Ramos (cell line): ENCODE measurements around the gene CSH2.
"Not testable (repeated sequence)": the region's sequence is repeated elsewhere in the genome, so short reads cannot be mapped to it uniquely, and the experiment has no call there.

ENCODE experiments used
- in situ Hi-C: fragments of 300-500 bp; cut with MboI; formaldehyde crosslinking; loops from one replicate; pipeline ENCODE4 v1.14.3; 2022; ENCODE audit warnings: low sequenced_read_pairs; ENCODE audit not compliant: unreplicated experiment

Gene CSH2

GRCh38 chr17:63898899-63899798, 25.7 kb upstream of the CSH2 start:
- in situ Hi-C loops: not testable (repeated sequence)

- in situ Hi-C loops: not testable (repeated sequence)
Measured at GRCh38 chr17:63896524-63897354, 23.3 kb upstream of the CSH2 start, which contains the start of gene CSH1. Gene CSH1, minus strand, starts transcription at chr17:63896574. Its CDS starts 63 bp downstream, at chr17:63896511.

DNA sequence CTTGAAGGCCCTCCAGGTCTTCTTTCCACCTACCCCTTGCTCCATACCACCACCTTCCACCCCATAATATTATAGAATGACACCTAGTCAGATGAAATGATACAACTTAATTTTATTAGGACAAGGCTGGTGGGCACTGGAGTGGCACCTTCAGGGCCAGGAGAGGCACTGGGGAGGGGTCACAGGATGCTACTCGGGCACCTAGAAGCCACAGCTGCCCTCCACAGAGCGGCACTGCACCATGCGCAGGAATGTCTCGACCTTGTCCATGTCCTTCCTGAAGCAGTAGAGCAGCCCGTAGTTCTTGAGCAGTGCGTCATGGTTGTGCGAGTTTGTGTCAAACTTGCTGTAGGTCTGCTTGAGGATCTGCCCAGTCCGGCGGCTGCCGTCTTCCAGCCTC, 21.3 kb upstream of the CSH2 start:
- in situ Hi-C loops: not testable (repeated sequence)

GRCh38 chr17:63894021-63894420, 20.5 kb upstream of the CSH2 start:
- in situ Hi-C loops: not testable (repeated sequence)

GRCh38 chr17:63892316-63893037, 19.0 kb upstream of the CSH2 start:
- in situ Hi-C loops: not testable (repeated sequence)

- in situ Hi-C loops: loop anchor here (10.0 kb wide), 1 partner anchor 396 kb away; no protein-coding TSS in a partner anchor
Measured at GRCh38 chr17:63889026-63889848, 15.8 kb upstream of the CSH2 start.

DNA sequence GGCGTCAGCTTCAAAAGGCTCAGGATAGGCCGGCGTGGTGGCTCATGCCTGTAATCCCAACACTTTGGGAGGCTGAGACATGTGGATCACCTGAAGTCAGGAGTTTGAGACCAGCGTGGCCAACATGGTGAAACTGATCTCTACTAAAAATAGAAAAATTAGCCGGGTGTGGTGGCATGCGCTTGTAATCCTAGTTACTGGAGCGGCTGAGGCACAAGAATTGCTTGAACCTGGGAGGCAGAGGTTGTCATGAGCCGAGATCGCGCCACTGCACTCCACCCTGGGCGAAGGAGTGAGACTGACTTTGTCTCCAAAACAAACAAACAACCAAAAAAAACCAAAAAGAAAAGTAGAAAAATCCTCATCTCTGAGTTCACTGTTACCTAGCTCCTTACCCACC, 11.6 kb upstream of the CSH2 start:
- in situ Hi-C loops: loop anchor here (10.0 kb wide), 1 partner anchor 400 kb away; no protein-coding TSS in a partner anchor

DNA sequence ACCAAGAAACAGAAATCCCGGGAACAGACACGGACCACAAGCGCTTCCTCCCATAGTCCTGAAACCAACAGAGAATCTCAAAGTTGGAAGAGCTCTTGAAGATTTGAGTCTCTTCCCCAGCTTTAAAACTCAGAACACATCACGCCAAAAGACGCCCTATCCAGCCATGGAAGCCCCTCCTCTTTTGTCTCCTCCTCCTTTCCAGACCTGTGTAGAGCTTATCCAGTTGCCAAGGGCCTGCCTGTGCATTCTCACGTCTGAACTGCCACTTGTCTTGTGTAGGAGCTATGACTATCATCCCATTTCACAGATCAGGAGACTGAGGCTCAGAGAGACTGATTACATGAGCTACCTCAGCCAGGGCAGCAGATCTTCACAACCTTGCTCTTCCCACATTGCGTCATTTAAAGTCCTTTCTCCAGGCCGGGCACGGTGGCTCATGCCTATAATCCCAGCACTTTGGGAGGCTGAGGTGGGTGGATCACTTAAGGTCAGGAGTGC, 9.2 kb upstream of the CSH2 start:
- in situ Hi-C loops: loop anchor here (10.0 kb wide), 1 partner anchor 402 kb away; no protein-coding TSS in a partner anchor

GRCh38 chr17:63881935-63882601, 8.6 kb upstream of the CSH2 start, which contains the start of gene GH2:
Gene GH2, minus strand, starts transcription at chr17:63881944. Its CDS starts 143 bp downstream, at chr17:63881801.
- in situ Hi-C loops: loop anchor here (10.0 kb wide), 1 partner anchor 403 kb away; no protein-coding TSS in a partner anchor

- in situ Hi-C loops: loop anchor here (10.0 kb wide), 1 partner anchor 403 kb away; no protein-coding TSS in a partner anchor
Measured at GRCh38 chr17:63881337-63881736, 7.9 kb upstream of the CSH2 start.

GRCh38 chr17:63880706-63881105, 7.2 kb upstream of the CSH2 start:
- in situ Hi-C loops: loop anchor here (10.0 kb wide), 1 partner anchor 404 kb away; no protein-coding TSS in a partner anchor

DNA sequence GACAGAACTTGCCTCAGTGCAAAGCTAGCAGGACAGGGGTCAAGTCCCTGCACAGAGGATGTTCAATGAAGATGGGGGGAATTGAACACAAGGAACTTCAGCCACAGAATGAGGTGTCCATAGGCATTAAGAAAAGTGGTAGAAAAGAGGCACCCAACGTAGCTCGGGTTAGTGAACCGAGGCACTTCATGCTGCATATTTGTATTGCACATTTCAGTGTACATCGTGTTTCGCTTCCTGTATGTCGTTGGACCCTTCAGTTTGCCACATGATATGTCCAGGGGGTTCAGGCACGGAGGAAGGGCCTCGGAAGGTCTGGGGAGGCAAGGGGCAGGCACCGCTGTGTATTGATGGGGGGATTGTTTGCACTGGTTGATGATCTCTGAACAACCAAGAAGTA, 4.9 kb upstream of the CSH2 start:
- in situ Hi-C loops: not testable (repeated sequence)

- in situ Hi-C loops: loop anchor here (25.0 kb wide), 1 partner anchor 437 kb away; the partner anchor contains the start of gene CYB561
Measured at GRCh38 chr17:63874693-63875092, 1.2 kb upstream of the CSH2 start.

DNA sequence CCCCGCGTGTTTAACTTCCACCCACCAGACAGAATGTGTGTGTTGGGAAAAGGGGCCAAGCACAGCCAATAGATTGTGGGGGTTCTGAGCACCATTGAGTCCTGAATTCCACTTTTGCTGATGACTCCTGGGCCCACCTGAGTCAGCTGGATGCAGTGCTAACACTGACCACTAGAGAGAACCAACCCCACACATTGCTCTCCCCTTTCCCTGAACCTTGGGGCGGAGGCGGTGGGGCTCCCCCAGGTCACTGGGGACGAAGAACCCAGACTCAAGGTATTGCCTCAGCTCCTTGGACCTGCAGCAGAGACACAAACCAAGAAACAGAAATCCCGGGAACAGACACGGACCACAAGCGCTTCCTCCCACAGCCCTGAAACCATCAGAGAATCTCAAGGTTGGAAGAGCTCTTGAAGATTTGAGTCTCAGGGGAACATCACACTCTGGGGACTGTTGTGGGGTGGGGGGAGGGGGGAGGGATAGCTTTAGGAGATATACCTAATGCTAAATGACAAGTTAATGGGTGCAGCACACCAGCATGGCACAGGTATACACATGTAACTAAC, 667 bp upstream of the CSH2 start:
- in situ Hi-C loops: loop anchor here (25.0 kb wide), 1 partner anchor 437 kb away; the partner anchor contains the start of gene CYB561

DNA sequence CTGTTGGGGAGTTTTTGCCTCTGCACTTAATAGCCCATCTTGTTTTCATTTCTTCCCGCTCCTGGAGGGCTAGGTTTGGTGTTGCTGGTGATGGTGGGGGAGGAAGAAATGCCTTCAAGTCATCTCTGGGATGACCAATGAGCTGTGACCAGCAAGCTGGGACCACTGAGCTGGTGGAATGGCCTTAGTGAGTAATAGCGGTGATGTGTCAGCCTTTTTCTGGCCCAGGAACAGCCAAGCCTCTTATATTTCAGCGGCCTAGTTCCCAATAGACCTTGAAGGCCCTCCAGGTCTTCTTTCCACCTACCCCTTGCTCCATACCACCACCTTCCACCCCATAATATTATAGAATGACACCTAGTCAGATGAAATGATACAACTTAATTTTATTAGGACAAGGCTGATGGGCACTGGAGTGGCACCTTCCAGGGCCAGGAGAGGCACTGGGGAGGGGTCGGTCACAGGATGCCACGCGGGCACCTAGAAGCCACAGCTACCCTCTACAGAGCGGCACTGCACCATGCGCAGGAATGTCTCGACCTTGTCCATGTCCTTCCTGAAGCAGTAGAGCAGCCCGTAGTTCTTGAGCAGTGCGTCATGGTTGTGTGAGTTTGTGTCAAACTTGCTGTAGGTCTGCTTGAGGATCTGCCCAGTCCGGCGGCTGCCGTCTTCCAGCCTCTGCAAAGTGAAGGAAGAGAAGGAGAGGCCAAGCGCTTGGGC, 1.7 kb downstream of the CSH2 start:
- in situ Hi-C loops: loop anchor here (25.0 kb wide), 1 partner anchor 435 kb away; the partner anchor contains the start of gene CYB561

GRCh38 chr17:63870292-63870665, 3.2 kb downstream of the CSH2 start:
- in situ Hi-C loops: loop anchor here (25.0 kb wide), 1 partner anchor 433 kb away; the partner anchor contains the start of gene CYB561
